HG02885 (cell line): Measurements from ENCODE around the gene WDFY2.
A peak's percentile ranks its signal among the peaks of the same experiment; 100 is the strongest.
"Not testable (repeated sequence)": the region's sequence is repeated elsewhere in the genome, so short reads cannot be mapped to it uniquely, and the experiment has no call there.

Experiments used
- ATAC-seq: cut with Tn5 transposase; IDR thresholded peaks from one replicate; pipeline ENCODE4 v1.9.1; 2021; ENCODE audit warnings: mild to moderate bottlenecking; ENCODE audit not compliant: unreplicated experiment, poor library complexity

WDFY2 gene

DNA sequence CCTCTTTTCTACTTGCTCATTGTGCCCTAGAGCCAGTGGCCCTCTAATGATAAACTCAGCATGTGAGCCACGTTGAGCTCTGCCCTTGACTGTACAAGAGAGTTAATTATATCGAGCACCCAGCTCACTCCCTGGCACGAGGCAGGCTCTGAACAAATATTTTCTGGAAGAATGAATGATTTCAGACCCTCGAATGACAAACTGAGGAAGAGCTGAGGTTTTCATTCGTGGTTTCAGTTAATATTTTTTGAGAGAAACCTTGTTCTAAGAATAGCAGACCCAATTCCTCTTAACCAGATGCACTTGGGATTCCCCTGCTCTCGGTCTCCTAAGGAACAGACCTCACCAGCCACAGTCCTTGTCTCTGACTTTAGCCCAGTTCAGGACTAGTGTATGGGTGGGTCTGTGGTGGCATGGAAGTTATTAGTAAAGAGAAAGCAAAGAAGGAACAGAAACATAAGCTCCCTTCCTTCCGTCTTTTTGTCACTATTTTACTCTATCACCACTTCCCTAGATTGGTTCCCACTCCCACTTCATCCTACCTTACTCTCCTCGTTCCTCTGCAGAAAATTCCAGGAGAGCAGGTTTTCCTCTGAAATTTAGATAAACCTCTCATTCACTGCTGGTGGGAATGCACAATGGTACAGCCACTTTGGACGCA, 22.1 kb upstream of the WDFY2 start:
- ATAC-seq, result peak; percentile 81

- no peak for ATAC-seq
Observed at GRCh38 chr13:51564252-51564651, 20.0 kb upstream of the WDFY2 start.

DNA sequence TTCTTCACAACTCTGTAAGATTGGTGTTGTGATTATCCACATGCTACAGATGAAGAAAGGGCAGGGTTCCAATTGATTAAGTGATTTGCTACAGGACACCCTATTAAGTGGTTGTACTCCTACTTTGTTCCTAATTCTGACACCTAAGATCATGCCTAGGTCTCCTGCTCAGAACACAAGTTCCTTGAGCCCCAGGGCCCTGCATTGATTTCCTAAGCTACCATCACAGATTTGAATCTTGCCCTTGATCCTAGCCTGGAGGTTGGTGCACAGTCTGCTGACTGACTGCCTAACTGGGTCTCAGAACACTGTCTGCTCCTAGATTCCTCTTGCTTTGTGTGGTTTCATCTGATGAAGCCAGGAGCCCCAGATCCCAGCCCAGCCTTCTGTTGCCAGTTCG, 19.6 kb upstream of the WDFY2 start:
- ATAC-seq, result no peak

DNA sequence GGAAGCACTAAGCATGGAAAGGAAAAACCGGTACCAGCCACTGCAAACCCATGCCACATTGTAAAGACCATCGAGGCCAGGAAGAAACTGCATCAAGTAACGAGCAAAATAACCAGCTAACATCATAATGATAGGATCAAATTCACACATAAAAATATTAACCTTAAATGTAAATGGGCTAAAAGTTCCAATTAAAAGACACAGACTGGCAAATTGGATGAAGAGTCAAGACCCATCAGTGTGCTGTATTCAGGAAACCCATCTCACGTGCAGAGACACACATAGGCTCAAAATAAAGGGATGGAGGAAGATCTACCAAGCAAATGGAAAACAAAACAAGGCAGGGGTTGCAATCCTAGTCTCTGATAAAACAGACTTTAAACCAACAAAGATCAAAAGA, 15.3 kb upstream of the WDFY2 start:
- ATAC-seq, result not testable (repeated sequence)

- ATAC-seq, result no peak
Observed at GRCh38 chr13:51576754-51577153, 7.5 kb upstream of the WDFY2 start.

DNA sequence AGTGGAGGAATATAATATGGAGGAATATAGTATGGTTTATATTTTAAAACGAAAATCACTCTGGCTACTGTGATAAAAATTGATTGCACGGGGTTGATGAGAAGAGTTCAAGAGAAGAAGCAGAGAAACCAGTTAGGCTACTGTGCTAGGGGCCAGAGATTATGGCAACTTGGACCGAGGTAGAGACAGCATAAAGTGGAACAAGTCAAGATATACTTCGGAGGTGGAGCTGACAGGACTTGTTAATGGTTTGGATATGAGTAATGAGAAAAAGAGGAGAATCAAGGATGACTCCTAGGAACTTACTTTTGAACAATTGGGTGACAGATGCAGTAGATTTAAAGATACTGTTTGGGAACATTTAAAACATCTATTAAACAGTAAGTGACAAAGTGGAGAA, 6.6 kb upstream of the WDFY2 start:
- ATAC-seq, result no peak

- no peak for ATAC-seq
Observed at GRCh38 chr13:51579676-51580075, 4.6 kb upstream of the WDFY2 start.

GRCh38 chr13:51581148-51581820, 3.0 kb upstream of the WDFY2 start:
- no peak for ATAC-seq

GRCh38 chr13:51583469-51583874, 790 bp upstream of the WDFY2 start:
- ATAC-seq, result no peak

DNA sequence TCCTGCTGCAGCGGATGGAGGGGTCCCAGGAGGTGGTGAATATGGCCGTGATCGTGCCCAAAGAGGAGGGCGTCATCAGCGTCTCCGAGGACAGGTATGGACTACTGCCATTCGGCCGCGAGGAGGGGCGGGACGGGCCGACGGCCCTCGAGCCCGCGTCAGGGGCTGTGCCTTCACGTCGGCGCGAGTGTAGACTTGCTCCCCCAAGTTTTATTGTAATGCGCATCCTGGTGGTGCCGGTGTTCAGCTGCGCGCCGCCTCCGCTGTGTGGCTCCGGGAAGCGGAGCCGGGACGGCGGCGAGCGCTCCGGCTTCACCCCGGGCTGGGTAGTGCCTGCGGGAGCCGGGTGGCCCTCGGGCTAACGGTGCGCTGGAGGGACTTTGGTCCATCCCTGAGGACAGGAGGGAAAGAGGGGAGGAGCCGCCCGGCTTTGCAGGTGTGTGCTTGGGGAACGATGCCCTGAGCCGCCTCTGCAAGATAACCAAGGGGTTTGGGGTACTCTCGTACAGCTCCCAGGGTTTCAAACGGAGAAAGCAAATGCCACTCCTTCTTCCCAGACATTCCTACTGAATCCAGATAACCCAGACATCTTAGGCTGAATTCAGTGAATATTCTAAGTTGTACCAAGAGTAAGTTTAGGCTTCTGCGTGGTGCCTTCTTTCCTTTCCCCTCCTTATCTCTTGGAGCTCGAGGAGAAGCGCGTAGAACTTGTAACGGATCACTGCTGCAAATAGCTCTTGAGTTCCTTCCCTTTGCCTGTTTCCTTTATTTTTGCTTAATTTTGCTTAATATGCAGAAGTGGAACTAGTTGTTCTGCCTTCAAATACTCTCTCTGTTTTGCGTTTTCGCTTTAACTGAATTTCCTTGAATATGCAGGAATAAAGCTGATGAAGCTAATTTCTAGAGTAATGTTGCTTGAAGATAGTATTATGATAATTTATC, 740 bp downstream of the WDFY2 start:
- ATAC-seq, result peak; percentile 34

GRCh38 chr13:51585696-51586095, 1.4 kb downstream of the WDFY2 start:
- ATAC-seq, result no peak

DNA sequence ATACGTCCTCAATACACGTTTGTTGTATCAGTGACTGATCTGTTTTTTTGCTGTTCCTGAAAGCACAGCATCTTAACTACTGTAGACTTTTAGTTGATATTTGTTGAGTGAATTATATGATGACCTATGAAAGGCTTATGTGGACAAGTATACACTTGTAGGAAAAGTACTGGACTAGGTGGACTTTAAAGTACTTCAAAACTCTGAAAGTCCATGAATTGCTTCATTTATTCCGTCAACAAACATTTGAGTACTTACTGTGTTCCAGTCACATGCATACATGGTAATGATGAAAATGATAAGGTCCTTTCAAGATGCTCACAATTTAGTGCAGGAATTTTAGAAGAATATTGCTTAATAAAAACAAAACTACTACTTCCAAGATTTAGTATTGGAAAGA, 3.1 kb downstream of the WDFY2 start:
- ATAC-seq, result no peak

DNA sequence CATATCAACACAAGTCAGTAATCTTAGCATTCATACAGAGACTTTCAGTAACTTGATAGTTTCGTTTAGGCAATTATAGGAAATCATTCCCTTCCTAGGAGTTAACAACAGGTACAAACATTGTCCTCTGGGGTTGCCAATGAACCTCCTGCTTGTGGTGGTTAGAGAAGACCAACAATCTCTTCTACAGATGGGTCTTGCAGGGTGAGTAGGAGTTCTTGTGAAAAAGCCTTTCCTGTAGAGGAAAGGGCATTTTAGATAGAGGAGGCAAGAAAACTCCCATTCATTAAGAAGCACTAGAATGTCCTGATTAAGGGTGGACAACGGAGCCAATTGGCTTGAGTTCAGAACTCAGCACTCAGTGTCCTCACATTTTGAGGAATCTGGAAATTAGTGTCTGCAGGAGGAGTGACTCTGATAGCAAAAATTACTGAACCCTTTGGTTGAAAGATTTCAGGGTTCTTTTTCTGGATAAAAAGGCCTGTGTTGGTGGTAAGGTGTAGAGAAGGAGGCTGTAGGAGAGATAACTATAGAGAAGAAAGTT, 4.2 kb downstream of the WDFY2 start:
- ATAC-seq, result no peak

DNA sequence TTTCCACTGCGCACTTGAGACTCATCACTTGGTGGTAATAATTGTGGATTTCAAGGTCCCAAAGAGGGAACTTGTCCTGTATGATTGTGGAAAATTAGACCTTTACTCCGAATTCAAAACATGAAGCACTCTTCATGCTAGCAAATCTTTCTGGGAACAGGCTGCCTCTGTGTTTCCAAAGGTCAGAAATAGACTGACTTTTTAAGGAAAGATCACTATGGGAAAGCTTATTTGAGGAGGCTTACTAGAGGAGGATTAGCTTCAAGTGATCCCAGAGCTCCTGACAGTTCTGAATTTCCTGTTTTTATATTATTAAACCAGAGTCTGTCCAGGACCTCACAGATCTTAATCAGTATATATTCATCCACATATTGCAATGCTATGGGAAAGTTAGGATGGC, 5.5 kb downstream of the WDFY2 start:
- ATAC-seq, result no peak

- no peak for ATAC-seq
Observed at GRCh38 chr13:51590231-51590970, 6.1 kb downstream of the WDFY2 start.

GRCh38 chr13:51590971-51591627, 6.8 kb downstream of the WDFY2 start:
- no peak for ATAC-seq

GRCh38 chr13:51591938-51592337, 7.7 kb downstream of the WDFY2 start:
- ATAC-seq, result not testable (repeated sequence)

GRCh38 chr13:51594432-51594831, 10.2 kb downstream of the WDFY2 start:
- no peak for ATAC-seq

DNA sequence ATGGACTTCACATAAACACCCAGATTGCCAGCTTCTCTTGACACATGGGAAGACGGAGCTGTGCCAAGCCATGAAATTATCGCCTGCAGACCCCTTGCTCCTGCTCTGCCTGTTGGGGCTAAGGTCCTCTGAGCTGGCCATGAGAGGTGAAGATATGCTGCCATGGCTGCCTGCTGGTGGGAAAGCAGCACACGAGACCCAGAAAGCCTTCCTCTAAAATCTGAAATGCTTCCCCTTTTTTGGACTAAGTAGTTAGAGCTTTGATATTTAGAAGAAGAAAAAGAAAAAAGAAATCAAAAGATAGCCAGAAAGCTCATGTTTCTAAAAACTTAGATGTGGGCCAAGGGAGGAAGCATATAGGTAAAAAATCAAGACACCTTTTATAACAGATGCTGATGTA, 11.2 kb downstream of the WDFY2 start:
- ATAC-seq, result no peak

DNA sequence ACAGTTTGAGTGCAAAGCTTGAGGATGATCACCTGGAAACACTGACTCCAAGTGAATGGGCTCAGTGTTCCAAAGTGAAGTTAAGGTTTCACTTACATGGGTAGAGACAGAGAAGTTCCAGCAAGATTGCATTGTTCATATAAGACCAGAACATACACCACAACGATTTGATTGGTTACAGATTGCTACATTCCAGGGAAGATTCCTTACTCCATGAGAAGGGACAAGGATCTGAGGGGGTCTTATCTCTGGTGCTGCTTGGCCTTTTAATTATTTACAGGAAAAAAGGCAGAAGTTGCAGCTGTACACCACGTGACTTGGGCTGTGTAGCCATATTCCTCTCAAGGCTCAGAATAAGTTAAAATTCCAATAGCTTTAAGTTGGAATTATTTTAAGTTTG, 12.3 kb downstream of the WDFY2 start:
- ATAC-seq, result no peak
